Lower leg skin (tissue), 3 donors: ENCODE data around the gene SGO1.

Experiments
- CTCF ChIP-seq, 3 donors: fragments of 450-650 bp; IDR thresholded peaks; one replicate each; pipeline ENCODE4 v1.5.1; 2016; ENCODE audit warnings: antibody characterized with exemption in 3 of 3, mild to moderate bottlenecking in 3 of 3, moderate library complexity in 2 of 3
- POLR2A ChIP-seq, 2 donors: fragments of 450-650 bp; IDR thresholded peaks; one replicate each; pipeline ENCODE4 v1.6.1; 2016 to 2017; ENCODE audit warnings: antibody characterized with exemption in 2 of 2, mild to moderate bottlenecking in 1 of 2, moderate library complexity in 1 of 2

GRCh38 chr3:20218215-20218614 lies 32.2 kb upstream of the SGO1 start:
- TF ChIP-seq CTCF (IDR thresholded peaks at IDR 0.05) (no peak), POLR2A (IDR thresholded peaks at IDR 0.05) (no peak)
